GM18520 (cell line): ENCODE data around the gene NKX2-1.
A peak's percentile ranks its signal among the peaks of the same experiment; 100 is the strongest.
"Not testable (repeated sequence)": the region's sequence is repeated elsewhere in the genome, so short reads cannot be mapped to it uniquely, and the experiment has no call there.

Experiments used
- ATAC-seq: cut with Tn5 transposase; IDR thresholded peaks from one replicate; pipeline ENCODE4 v1.9.1; 2021; ENCODE audit not compliant: unreplicated experiment

Gene NKX2-1

GRCh38 chr14:36519431-36520321, at the start of gene NKX2-1:
NKX2-1 (minus strand) TSS chr14:36520232; CDS start chr14:36520129, 103 bp downstream.
- ATAC-seq, result no peak

GRCh38 chr14:36556811-36557433, 36.9 kb upstream of the NKX2-1 start:
- ATAC-seq, result no peak

GRCh38 chr14:36555998-36556743, 36.1 kb upstream of the NKX2-1 start:
- ATAC-seq, result no peak

GRCh38 chr14:36553656-36554260, 33.7 kb upstream of the NKX2-1 start:
- ATAC-seq, result peak; percentile 57

- no peak for ATAC-seq
These were observed 30.9 kb upstream of the NKX2-1 start for GRCh38 chr14:36550899-36551298.

- ATAC-seq, result not testable (repeated sequence)
These were observed 24.2 kb upstream of the NKX2-1 start for GRCh38 chr14:36544280-36544679.

GRCh38 chr14:36538051-36538450, 18.0 kb upstream of the NKX2-1 start:
- ATAC-seq, result no peak

GRCh38 chr14:36529062-36529461, 9.0 kb upstream of the NKX2-1 start:
- no peak for ATAC-seq

- ATAC-seq, result no peak
These were observed 5.7 kb upstream of the NKX2-1 start for GRCh38 chr14:36525746-36526099.

GRCh38 chr14:36524874-36525745, 5.1 kb upstream of the NKX2-1 start:
- no peak for ATAC-seq

GRCh38 chr14:36524220-36524837, 4.3 kb upstream of the NKX2-1 start:
- ATAC-seq, result no peak

- no peak for ATAC-seq
These were observed 3.1 kb upstream of the NKX2-1 start for GRCh38 chr14:36522972-36523715.

- no peak for ATAC-seq
These were observed 2.4 kb upstream of the NKX2-1 start for GRCh38 chr14:36522347-36522971.

- ATAC-seq, result no peak
These were observed 1.7 kb upstream of the NKX2-1 start for GRCh38 chr14:36521598-36522345.

GRCh38 chr14:36520601-36521525, 831 bp upstream of the NKX2-1 start:
- no peak for ATAC-seq

- no peak for ATAC-seq
These were observed 1.2 kb downstream of the NKX2-1 start for GRCh38 chr14:36518586-36519430.
